ENCODE results near the gene CRYGN.

The CRYGN gene

DNA sequence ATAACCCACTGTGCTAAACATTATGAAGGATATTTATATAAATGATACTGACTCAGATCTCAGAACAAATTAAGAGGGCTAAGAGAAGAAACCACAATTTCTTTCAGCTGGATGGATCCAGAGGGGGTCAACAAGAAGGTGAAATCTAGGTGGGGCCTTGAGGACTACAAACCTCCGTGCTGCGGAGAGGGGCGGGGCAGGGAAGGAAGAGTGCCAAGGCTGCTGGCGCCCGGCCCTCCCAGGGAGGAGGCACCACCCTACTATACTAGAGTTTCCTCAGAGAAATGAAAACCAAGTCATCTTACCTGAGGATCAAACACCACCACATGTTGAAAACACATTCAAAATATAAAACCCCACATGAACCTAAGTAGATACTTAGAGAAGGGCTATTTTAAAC lies 29.3 kb upstream of the CRYGN start:
- no peaks in the 10 kb centered on the region for H3K4me1 ChIP-seq (ENCODE audit: insufficient read depth, low read length)
- no peak overlapping the region for H3K9ac ChIP-seq (ENCODE audit: low read depth, low read length)
- H3K9me3 ChIP-seq (ENCODE audit: insufficient read depth, low read length, severe bottlenecking) = peaks cover 13% of the 10 kb centered on the region
- H3K36me3 ChIP-seq (ENCODE audit: insufficient read depth, low read length) = peaks cover 96% of the 10 kb centered on the region
- no peaks in the 10 kb centered on the region for H3K27me3 ChIP-seq (ENCODE audit: insufficient read depth, low read length, poor library complexity)
- no peak overlapping the region for H3K27ac ChIP-seq (ENCODE audit: low read length)
- DNase-seq = no peak
- H3K4me2 ChIP-seq (ENCODE audit: insufficient read depth, low read length) = no peak overlapping the region
- no peak for TF ChIP-seq EZH2 (IDR thresholded peaks at IDR 0.05; ENCODE audit: borderline replicate concordance, low read depth, low read length, severe bottlenecking)
- H4K20me1 ChIP-seq (ENCODE audit: insufficient read depth, low read length) = peaks cover 29% of the 10 kb centered on the region
- no peak overlapping the region for H3K4me3 ChIP-seq (ENCODE audit: low read depth in 1 of 2, low read length in 2 of 2)
- H2AFZ ChIP-seq (ENCODE audit: low read depth, low read length) = no peak overlapping the region
- no peak for ATAC-seq (ENCODE audit: insufficient read depth, low read depth)
- peaks cover 30% of the 10 kb centered on the region for H3K79me2 ChIP-seq (ENCODE audit: insufficient read depth, low read length)

DNA sequence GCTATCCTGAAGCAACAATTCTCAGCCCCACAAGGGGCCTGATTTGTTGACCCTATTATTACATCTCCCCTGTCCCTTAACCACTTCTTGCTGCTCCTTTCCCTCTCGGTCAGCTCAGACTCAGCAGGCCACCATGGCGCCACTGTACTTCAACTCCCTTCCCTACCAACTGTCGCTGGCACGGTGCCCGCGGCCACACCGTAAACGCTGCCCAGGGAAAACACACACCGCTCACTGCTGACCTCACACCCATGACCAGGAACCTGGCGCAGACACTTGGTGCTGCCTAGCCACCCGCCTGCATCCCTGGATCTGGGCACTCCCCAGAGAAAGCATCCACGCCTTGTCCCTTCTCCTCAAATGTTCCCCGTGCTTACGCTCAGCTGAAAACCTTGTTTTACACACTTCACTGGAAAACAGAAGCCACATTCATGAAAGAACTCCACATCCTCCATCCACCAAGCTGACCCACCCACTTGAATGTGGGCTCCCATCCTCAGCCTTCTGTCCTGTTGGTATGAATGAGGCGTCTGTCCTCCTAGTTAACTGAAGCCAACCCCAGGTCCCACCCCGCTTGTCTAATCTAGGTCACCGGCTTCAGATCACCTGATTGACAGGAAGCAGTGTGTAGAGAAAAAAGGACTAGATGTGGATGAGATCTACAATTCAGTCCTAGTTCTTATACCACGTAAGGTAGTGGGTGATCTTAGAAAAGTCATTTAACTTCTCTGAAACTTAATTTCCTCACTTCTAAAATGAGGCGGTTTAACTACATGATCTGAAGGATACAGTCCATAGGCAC lies 28.5 kb upstream of the CRYGN start:
- H3K4me2 ChIP-seq (ENCODE audit: insufficient read depth, low read length) = no peak overlapping the region
- H3K4me1 ChIP-seq (ENCODE audit: insufficient read depth, low read length) = no peaks in the 10 kb centered on the region
- H3K4me3 ChIP-seq (ENCODE audit: low read depth in 1 of 2, low read length in 2 of 2) = no peak overlapping the region
- ATAC-seq (ENCODE audit: insufficient read depth, low read depth) (no peak), DNase-seq (no peak)
- H3K9me3 ChIP-seq (ENCODE audit: insufficient read depth, low read length, severe bottlenecking) = peaks cover 19% of the 10 kb centered on the region
- no peaks in the 10 kb centered on the region for H3K27me3 ChIP-seq (ENCODE audit: insufficient read depth, low read length, poor library complexity)
- H2AFZ ChIP-seq (ENCODE audit: low read depth, low read length) = no peak overlapping the region
- H3K36me3 ChIP-seq (ENCODE audit: insufficient read depth, low read length) = peaks cover 93% of the 10 kb centered on the region
- peaks cover 25% of the 10 kb centered on the region for H4K20me1 ChIP-seq (ENCODE audit: insufficient read depth, low read length)
- TF ChIP-seq EZH2 (IDR thresholded peaks at IDR 0.05; ENCODE audit: borderline replicate concordance, low read depth, low read length, severe bottlenecking) = no peak
- TF ChIP-seq, protein P1, sequence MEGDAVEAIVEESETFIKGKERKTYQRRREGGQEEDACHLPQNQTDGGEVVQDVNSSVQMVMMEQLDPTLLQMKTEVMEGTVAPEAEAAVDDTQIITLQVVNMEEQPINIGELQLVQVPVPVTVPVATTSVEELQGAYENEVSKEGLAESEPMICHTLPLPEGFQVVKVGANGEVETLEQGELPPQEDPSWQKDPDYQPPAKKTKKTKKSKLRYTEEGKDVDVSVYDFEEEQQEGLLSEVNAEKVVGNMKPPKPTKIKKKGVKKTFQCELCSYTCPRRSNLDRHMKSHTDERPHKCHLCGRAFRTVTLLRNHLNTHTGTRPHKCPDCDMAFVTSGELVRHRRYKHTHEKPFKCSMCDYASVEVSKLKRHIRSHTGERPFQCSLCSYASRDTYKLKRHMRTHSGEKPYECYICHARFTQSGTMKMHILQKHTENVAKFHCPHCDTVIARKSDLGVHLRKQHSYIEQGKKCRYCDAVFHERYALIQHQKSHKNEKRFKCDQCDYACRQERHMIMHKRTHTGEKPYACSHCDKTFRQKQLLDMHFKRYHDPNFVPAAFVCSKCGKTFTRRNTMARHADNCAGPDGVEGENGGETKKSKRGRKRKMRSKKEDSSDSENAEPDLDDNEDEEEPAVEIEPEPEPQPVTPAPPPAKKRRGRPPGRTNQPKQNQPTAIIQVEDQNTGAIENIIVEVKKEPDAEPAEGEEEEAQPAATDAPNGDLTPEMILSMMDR (IDR thresholded peaks at IDR 0.05; ENCODE audit: borderline replicate concordance, extremely low read depth, low read length, poor library complexity, severe bottlenecking) = no peak
- H3K27ac ChIP-seq (ENCODE audit: low read length) = no peak overlapping the region
- no peak overlapping the region for H3K9ac ChIP-seq (ENCODE audit: low read depth, low read length)
- peaks cover 22% of the 10 kb centered on the region for H3K79me2 ChIP-seq (ENCODE audit: insufficient read depth, low read length)

DNA sequence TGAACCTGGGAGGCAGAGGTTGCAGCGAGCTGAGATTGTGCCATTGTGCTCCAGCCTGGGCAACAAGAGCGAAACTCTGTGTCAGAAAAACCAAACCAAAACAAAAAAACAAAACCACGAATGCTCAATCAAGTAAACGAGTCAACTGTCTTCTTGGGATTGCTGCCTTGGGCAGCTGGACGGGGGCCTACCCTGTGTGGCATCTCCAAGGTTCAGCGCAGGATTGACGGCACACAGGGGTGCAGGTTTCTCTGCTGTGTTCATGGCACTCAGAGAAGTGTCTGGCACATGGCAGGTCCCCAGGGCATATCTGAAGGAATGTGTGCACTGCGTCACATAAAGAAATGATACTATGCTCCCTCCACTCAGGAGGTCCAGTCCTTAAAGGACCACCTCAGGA lies 25.2 kb upstream of the CRYGN start:
- H3K4me3 ChIP-seq (ENCODE audit: low read depth in 1 of 2, low read length in 2 of 2) = no peak overlapping the region
- H3K9me3 ChIP-seq (ENCODE audit: insufficient read depth, low read length, severe bottlenecking) = peaks cover 34% of the 10 kb centered on the region
- TF ChIP-seq EZH2 (IDR thresholded peaks at IDR 0.05; ENCODE audit: borderline replicate concordance, low read depth, low read length, severe bottlenecking) = no peak
- TF ChIP-seq, protein P1 (IDR thresholded peaks at IDR 0.05; ENCODE audit: borderline replicate concordance, extremely low read depth, low read length, poor library complexity, severe bottlenecking) = no peak
- H3K9ac ChIP-seq (ENCODE audit: low read depth, low read length) = no peak overlapping the region
- H4K20me1 ChIP-seq (ENCODE audit: insufficient read depth, low read length) = peaks cover 12% of the 10 kb centered on the region; the same call in 1 of the 2 replicates
- H3K79me2 ChIP-seq (ENCODE audit: insufficient read depth, low read length) = peaks cover 7% of the 10 kb centered on the region; the same call in 1 of the 2 replicates
- H2AFZ ChIP-seq (ENCODE audit: low read depth, low read length) = no peak overlapping the region
- no peaks in the 10 kb centered on the region for H3K4me1 ChIP-seq (ENCODE audit: insufficient read depth, low read length)
- no peaks in the 10 kb centered on the region for H3K27me3 ChIP-seq (ENCODE audit: insufficient read depth, low read length, poor library complexity)
- H3K4me2 ChIP-seq (ENCODE audit: insufficient read depth, low read length) = no peak overlapping the region
- peaks cover 63% of the 10 kb centered on the region for H3K36me3 ChIP-seq (ENCODE audit: insufficient read depth, low read length)
- ATAC-seq (ENCODE audit: insufficient read depth, low read depth) (no peak), DNase-seq (no peak)
- no peak overlapping the region for H3K27ac ChIP-seq (ENCODE audit: low read length)

DNA sequence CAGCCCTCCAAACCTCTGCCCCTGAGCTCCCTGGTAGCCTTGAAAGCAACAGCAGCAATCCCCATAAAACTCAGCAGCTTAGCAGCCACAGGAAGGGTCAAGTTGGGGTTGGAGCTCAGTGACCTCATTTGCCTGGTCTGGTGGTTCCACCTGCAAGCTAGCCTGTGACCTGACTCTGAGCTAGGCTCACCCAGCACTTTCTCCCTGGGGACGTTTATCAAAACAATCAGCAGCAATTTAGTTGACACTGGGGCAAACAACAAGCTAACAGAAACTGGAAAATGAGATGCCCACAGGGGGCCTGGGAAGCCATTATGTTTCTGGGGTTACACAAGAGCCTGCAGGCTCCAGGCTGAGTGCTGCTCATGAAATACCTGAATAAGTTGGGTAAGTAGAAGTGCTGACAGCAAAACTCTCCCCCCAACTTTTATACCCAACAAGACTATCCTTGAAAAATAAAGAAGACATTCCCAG lies 22.4 kb upstream of the CRYGN start:
- H3K4me2 ChIP-seq (ENCODE audit: insufficient read depth, low read length) = no peak overlapping the region
- no peak for DNase-seq
- no peak for ATAC-seq (ENCODE audit: insufficient read depth, low read depth)
- no peak overlapping the region for H3K27ac ChIP-seq (ENCODE audit: low read length)
- no peaks in the 10 kb centered on the region for H4K20me1 ChIP-seq (ENCODE audit: insufficient read depth, low read length)
- H2AFZ ChIP-seq (ENCODE audit: low read depth, low read length) = no peak overlapping the region
- no peak overlapping the region for H3K9ac ChIP-seq (ENCODE audit: low read depth, low read length)
- peaks cover 31% of the 10 kb centered on the region for H3K9me3 ChIP-seq (ENCODE audit: insufficient read depth, low read length, severe bottlenecking)
- no peaks in the 10 kb centered on the region for H3K27me3 ChIP-seq (ENCODE audit: insufficient read depth, low read length, poor library complexity)
- no peak for TF ChIP-seq EZH2 (IDR thresholded peaks at IDR 0.05; ENCODE audit: borderline replicate concordance, low read depth, low read length, severe bottlenecking)
- TF ChIP-seq, protein P1 (IDR thresholded peaks at IDR 0.05; ENCODE audit: borderline replicate concordance, extremely low read depth, low read length, poor library complexity, severe bottlenecking) = no peak
- H3K79me2 ChIP-seq (ENCODE audit: insufficient read depth, low read length) = no peaks in the 10 kb centered on the region
- H3K4me1 ChIP-seq (ENCODE audit: insufficient read depth, low read length) = no peaks in the 10 kb centered on the region
- no peak overlapping the region for H3K4me3 ChIP-seq (ENCODE audit: low read depth in 1 of 2, low read length in 2 of 2)
- H3K36me3 ChIP-seq (ENCODE audit: insufficient read depth, low read length) = peaks cover 34% of the 10 kb centered on the region

All from DND-41 (cell line).